ENCODE results near the gene SAMHD1. TPM values are rescaled to one million over a fixed set of nuclear protein-coding genes. Genes with fewer than 3 reads are reported as not detected.

Gene SAMHD1
- total RNA-seq, 3 donors from 2014 or later = 146 to 380 (median 311) TPM

GRCh38 chr20:36888880-36889516, 62.5 kb downstream of the SAMHD1 start:
- no peaks in the 10 kb centered on the region for H3K9me3 ChIP-seq
- no peak for DNase-seq (ENCODE audit: low spot score in 2 of 2)
- no peaks in the 10 kb centered on the region for H3K27me3 ChIP-seq
- H3K4me3 ChIP-seq = no peak overlapping the region
- no peak overlapping the region for H3K27ac ChIP-seq
- no peaks in the 10 kb centered on the region for H3K4me1 ChIP-seq
- TF ChIP-seq CTCF (IDR thresholded peaks at IDR 0.05) (no peak), POLR2AphosphoS5 (IDR thresholded peaks at IDR 0.05) (peak in 1 of 3 donors; percentile 8)
- intact Hi-C loops (cut with DNase I; ENCODE audit: low total_unique reads) = no loop called here
- no peaks in the 10 kb centered on the region for H3K36me3 ChIP-seq

GRCh38 chr20:36887752-36888090, 63.8 kb downstream of the SAMHD1 start:
- H3K27ac ChIP-seq = peak overlapping the region in 1 of 2 donors; percentile 26
- no peaks in the 10 kb centered on the region for H3K27me3 ChIP-seq
- H3K4me1 ChIP-seq = no peaks in the 10 kb centered on the region
- H3K36me3 ChIP-seq = no peaks in the 10 kb centered on the region
- no peak overlapping the region for H3K4me3 ChIP-seq
- DNase-seq (ENCODE audit: low spot score in 2 of 2) = no peak
- intact Hi-C loops (cut with DNase I; ENCODE audit: low total_unique reads) = no loop called here
- TF ChIP-seq CTCF (IDR thresholded peaks at IDR 0.05) (no peak), POLR2AphosphoS5 (IDR thresholded peaks at IDR 0.05) (no peak), POLR2A (IDR thresholded peaks at IDR 0.05) (no peak)
- H3K9me3 ChIP-seq = no peaks in the 10 kb centered on the region

GRCh38 chr20:36886859-36887751, 64.4 kb downstream of the SAMHD1 start:
- Histone ChIP-seq H3K27me3 (no peaks in the 10 kb centered on the region), H3K4me3 (peak overlapping the region in 1 of 3 donors; percentile 0), H3K9me3 (no peaks in the 10 kb centered on the region), H3K27ac (peak overlapping the region in 1 of 2 donors; percentile 26), H3K36me3 (no peaks in the 10 kb centered on the region), H3K4me1 (no peaks in the 10 kb centered on the region)
- DNase-seq (ENCODE audit: low spot score in 2 of 2) = peak; percentile 68 to 86
- TF ChIP-seq POLR2A (IDR thresholded peaks at IDR 0.05) (no peak), POLR2AphosphoS5 (IDR thresholded peaks at IDR 0.05) (peak in 1 of 3 donors; percentile 25), CTCF (IDR thresholded peaks at IDR 0.05) (peak; percentile 92 to 93 (median 93))
- intact Hi-C loops (cut with DNase I; ENCODE audit: low total_unique reads) = no loop called here

DNA sequence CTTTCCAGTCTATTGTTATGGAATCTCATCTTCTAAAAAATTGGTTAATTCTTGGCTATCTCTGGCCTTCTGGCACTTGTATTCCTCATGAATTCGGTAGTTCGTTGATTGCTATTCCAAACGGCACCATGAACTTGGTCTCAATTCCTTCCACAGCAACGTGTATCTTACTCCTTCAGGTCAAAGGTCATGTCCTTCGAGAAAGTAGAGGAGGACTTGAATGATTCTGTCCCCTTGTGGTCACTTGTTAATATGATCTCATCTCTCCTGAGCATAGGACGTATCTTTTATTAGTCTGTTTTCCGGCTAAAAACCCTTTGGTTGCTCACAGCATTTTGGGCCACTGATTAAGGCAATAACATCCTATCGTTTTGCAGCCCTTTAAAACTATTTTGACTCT, 66.2 kb downstream of the SAMHD1 start:
- Histone ChIP-seq H3K4me1 (no peaks in the 10 kb centered on the region), H3K27ac (no peak overlapping the region), H3K36me3 (no peaks in the 10 kb centered on the region), H3K4me3 (no peak overlapping the region), H3K27me3 (no peaks in the 10 kb centered on the region), H3K9me3 (no peaks in the 10 kb centered on the region)
- DNase-seq (ENCODE audit: low spot score in 2 of 2) = no peak
- TF ChIP-seq POLR2A (IDR thresholded peaks at IDR 0.05) (no peak), CTCF (IDR thresholded peaks at IDR 0.05) (no peak), POLR2AphosphoS5 (IDR thresholded peaks at IDR 0.05) (no peak)
- intact Hi-C loops (cut with DNase I; ENCODE audit: low total_unique reads) = no loop called here

- no peaks in the 10 kb centered on the region for H3K9me3 ChIP-seq
- H3K4me3 ChIP-seq = no peak overlapping the region
- TF ChIP-seq POLR2A (IDR thresholded peaks at IDR 0.05) (no peak), POLR2AphosphoS5 (IDR thresholded peaks at IDR 0.05) (no peak), CTCF (IDR thresholded peaks at IDR 0.05) (no peak)
- no peak for DNase-seq (ENCODE audit: low spot score in 2 of 2)
- intact Hi-C loops (cut with DNase I; ENCODE audit: low total_unique reads) = no loop called here
- H3K4me1 ChIP-seq = no peaks in the 10 kb centered on the region
- no peaks in the 10 kb centered on the region for H3K27me3 ChIP-seq
- H3K36me3 ChIP-seq = no peaks in the 10 kb centered on the region
- no peak overlapping the region for H3K27ac ChIP-seq
These were observed 67.5 kb downstream of the SAMHD1 start for GRCh38 chr20:36883977-36884535.
